ENCODE results near the gene LUM.
"Not testable (repeated sequence)": the region's sequence is repeated elsewhere in the genome, so short reads cannot be mapped to it uniquely, and the experiment has no call there.

Gene LUM

DNA sequence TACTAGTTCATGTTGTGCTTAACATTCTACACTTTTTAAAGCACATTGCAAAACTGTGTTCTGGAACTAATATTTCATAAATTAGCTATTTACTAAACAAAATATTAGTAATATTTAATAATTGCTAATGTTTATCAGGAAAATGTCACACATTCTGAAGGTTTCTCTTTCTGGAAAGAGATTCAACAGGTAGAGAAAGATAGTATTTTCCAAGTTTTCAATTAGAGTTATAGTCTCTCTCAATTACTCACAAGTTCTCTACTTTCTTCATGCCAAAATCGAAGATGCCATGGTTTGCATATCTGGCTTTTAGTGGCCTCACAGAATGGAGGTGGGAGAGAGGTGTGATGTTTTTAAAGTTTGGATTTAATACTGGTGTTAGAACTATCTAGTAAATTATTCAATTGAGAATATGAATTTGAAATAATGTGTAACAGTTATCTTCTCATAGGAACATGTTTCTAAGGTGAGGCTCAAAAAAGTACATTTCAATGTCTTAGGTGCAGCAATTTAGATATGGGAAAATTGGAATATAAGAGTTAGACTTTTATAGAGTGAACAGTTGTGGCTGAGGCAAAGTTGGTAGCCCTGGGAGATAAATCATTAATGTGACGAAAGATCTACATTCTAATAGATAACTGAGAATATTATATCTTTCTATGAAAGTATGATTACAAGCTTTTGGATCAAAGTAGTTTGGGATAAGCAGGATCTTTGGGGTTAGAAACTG is 1.5 kb downstream of the LUM start:
- no peak for DNase-seq

GRCh38 chr12:91109148-91109564 is 2.1 kb downstream of the LUM start:
- DNase-seq = no peak

- no peak for DNase-seq
Measured at GRCh38 chr12:91108196-91108755, 3.0 kb downstream of the LUM start.

DNA sequence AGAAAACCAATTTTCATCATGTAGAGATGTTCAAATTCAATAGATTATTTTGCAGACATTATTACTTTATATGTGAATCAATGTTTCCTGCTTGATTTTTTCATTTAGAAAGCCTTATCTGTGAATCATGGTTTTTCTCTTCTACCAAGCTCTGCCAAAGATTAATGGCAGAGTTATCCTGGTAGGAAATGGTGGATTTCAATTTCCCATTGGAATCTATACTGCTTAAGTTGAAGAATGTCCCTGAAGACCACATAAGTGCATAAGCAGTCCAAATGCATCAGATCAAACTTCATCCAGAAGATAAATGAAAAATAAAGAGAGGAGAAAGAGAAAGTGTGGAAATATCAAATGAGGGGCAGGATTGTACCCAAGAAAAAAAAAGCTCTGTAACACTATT is 5.0 kb downstream of the LUM start:
- no peak for DNase-seq

DNA sequence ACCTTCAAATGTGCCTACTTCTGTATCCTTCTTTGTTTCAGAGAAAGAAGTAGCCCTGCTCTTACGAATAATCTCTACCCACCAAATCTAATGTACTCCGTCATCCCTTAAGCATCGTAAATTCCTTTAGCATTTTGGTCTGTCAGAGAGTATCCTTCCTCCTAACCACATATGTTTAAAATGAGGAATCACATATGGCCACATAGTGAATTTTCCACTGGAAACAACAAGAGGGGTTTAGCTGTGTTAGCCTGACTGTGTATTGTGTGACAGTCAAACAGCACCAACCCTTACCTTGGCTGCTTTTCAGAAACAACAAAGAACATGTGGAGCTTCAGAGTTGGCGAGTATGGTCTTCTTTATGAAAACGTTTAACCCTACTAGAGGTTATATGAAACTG is 5.5 kb downstream of the LUM start:
- no peak for DNase-seq

- no peak for DNase-seq
Measured at GRCh38 chr12:91104812-91105466, 6.4 kb downstream of the LUM start.

DNA sequence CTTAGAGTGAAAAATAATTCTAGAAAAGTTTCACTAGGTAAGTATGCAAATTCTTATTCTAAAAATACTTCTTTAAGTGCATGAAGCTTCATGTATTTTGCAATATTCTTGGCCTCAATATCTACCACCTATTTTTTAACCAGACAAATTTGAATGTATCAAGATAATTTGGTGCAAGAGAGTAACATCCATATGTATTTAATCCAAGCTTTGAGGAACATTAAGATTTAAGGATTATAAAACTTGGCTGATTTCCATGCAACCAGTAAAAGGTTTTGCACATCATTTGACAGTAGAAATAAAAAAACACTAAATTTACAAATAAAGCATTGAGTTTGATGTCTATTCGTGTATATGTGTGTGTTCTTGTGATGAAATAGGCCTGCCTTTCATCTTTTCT is 7.7 kb downstream of the LUM start:
- no peak for DNase-seq

- no peak for DNase-seq
Measured at GRCh38 chr12:91103101-91103500, 8.2 kb downstream of the LUM start.

- DNase-seq = no peak
Measured at GRCh38 chr12:91100906-91101305, 10.4 kb downstream of the LUM start.

DNA sequence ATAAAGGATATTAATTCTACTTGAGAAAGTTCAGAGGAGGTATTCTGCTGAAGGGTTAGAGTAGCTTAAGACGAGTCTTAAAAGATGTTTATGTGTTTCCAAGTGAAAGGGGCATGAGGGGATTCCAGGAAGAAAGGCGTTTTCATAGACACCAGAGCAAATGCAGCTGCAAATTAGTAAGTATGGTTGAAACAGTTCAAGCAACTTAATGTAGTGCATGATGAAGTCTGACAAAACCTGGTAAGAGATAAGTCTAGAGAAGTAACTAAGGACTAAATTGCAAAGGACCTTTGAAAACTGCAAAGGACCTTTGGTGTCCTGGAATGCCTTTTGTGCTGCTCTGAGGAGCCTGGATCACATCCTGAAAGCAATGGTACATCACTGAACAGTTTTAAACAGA is 11.5 kb downstream of the LUM start:
- no peak for DNase-seq

DNA sequence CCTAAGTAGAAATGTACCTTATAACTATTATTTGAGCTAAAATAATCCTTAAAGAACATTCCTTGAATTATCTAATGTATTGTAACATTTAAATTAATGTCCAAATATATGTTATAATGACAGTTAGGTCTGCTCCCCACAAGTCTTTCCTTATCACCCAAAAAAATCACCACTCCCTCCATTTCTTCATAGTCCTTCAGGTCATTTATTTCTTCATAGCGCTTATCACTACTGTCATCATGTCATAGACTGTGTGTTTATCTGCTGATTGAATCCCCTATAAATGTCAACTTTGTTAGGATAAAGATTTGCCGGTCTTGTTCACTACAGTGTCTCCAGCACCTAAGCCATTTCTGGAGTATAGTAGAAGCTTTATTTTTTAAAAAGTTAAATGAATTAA is 12.0 kb downstream of the LUM start:
- no peak for DNase-seq

GRCh38 chr12:91098941-91099340 is 12.4 kb downstream of the LUM start:
- DNase-seq = no peak

DNA sequence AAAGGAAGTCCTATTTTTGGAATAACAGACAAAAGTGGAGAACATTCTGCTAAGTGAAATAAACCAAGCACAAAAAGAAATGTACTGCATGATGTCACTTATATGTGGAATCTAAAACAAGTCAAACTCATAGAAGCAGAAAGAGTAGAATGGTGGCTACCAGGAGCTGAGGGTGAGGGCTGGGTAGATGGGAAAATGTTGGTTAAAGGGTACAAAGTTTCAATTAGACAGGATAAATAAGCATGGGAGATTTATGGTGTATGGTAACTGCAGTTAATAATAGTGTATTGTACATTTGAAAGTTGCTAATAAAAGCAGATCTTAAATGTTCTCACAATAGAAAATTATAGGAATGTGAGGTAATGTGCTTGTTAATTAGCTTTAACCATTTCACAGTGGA is 12.8 kb downstream of the LUM start:
- no peak for DNase-seq

GRCh38 chr12:91094957-91095356 is 16.3 kb downstream of the LUM start:
- no peak for DNase-seq

GRCh38 chr12:91094032-91094662 is 17.1 kb downstream of the LUM start:
- no peak for DNase-seq

DNA sequence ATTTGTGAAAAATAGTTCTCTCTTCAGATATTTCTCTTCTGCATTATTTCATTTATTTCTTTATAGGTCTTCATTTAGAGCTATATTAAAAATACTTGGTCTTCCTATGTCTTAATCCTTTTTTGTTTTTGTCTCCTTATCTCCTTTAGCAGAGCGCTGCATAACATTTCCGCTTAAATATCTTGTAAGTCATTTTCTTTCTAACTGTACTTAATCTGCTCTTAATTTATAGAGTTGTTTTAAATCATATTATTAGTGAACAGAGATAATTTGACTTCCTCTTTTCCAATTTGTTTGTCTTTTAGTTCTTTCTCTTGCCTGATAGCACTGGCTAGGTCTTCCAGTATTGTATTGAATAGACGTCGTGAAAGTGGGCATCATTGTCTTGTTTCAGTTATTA is 18.0 kb downstream of the LUM start:
- no peak for DNase-seq

GRCh38 chr12:91091916-91092715 is 19.2 kb downstream of the LUM start:
- DNase-seq = no peak

- DNase-seq = not testable (repeated sequence)
Measured at GRCh38 chr12:91089953-91090352, 21.3 kb downstream of the LUM start.

DNA sequence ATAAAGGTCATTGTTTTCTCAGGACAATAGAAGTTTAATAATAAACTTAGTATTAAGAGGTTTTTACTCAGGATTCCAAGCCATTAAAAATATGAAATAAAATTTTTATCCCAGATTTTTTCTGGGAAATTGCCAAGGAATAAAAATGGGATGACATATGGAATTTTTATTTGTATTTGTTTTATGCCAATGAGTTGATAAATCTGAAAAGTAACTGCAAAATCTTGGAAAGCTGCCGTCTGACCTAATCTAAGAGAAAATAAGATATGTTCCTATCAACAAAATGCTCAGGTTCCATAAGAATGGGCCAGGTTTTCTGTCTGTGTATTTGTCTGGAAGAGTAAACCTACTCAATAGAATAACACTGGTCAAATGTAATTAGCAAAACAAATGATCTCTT is 31.3 kb downstream of the LUM start:
- DNase-seq = no peak

DNA sequence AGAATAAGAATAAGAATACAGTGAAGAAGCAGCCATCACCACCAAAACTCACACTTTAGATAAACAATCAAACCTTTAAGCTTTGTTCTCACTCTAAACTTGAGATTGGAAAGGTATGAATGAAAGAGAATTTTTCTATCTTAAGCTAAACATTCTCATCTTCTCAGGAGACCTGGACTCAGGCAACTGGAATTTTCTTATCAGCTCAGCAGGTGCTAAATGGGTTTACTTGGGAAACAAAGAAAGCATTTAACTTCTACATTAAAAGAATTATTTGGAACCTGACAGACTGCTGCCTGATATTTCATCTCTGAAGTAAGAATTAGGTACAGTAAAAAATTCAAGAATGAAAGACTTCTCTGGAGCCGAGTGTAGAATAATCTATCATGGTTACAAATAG is 32.8 kb downstream of the LUM start:
- DNase-seq = no peak

- DNase-seq = no peak
Measured at GRCh38 chr12:91077228-91077954, 33.9 kb downstream of the LUM start.

DNA sequence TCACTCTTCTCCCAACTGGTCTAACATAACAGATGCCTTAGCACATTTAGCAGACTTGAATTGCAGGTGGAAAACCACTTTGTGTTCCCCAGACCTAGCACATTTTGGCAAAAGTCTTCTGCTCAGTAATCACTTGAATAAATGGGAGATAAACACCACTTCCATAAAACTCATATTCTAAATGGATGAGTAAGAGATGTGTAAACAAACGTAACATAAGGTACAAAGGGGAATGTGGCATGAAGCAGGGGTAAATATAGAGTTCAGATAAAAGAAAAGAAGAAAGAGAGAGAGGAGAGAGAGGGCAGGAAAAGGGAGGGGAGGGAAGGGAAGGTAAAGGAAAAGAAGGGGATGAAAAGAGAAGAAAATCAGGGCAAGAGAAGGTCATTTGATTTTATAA is 36.4 kb downstream of the LUM start:
- DNase-seq = no peak
